Right cardiac atrium (tissue), 5 donors: ENCODE data around the gene LRRC32. TPM values are rescaled to one million over a fixed set of nuclear protein-coding genes. Genes with fewer than 3 reads are reported as not detected.

Experiments used
- ATAC-seq, 2 donors: fragments of 200-7000 bp; cut with Tn5 transposase; one replicate each; pipeline versions ENCODE4 v1.8.0 to v1.9.1; 2020; ENCODE audit warnings: moderate library complexity in 2 of 2, mild to moderate bottlenecking in 1 of 2
- DNase-seq, 3 donors: peaks; one replicate each; pipeline ENCODE4 v3.0.0-alpha.2; 2020
- H3K27ac ChIP-seq: one replicate; pipeline ENCODE4 v1.5.1; 2013; ENCODE audit warnings: mild to moderate bottlenecking, low read length, control low read depth, moderate library complexity
- H3K27me3 ChIP-seq: one replicate; pipeline ENCODE4 v1.6.1; 2013; ENCODE audit not compliant: control insufficient read depth, insufficient read depth
- H3K4me1 ChIP-seq: one replicate; pipeline ENCODE4 v1.6.1; 2013; ENCODE audit warnings: low read length; ENCODE audit not compliant: control insufficient read depth, insufficient read depth
- H3K4me3 ChIP-seq: one replicate; pipeline ENCODE4 v1.5.1; 2013; ENCODE audit warnings: low read length, control low read depth
- H3K9me3 ChIP-seq: one replicate; pipeline ENCODE4 v1.6.1; 2013; ENCODE audit warnings: low read length; ENCODE audit not compliant: control insufficient read depth
- WGBS: extraction: QIAGEN DNeasy Blood & Tissue Kit; methylation state at CpG from one replicate; pipeline ENCODE4 v1.1.7; 2013; 5-methylcytosine and 5-hydroxymethylcytosine counted together
- intact Hi-C, 4 donors: fragments of 100-400 bp; cut with DNase I; formaldehyde crosslinking; loops; one replicate each; pipeline versions ENCODE4 v1.11.0 to v1.14.0; 2022 to 2023
- polyA plus RNA-seq: library from polyadenylated mRNA; stranded (reverse); fragments of 200-250 nt; gene quantifications from one replicate; pipeline ENCODE4 v1.2.3, GENCODE V29; 2013
- total RNA-seq, 4 donors: library from RNA; stranded (reverse); fragmentation: NEBNext Ultra II Directional; extraction: Animal tissue kit (Norgen Biotek cat#: 25700); gene quantifications; one replicate each; pipeline ENCODE4 v1.2.1, GENCODE V29; 2021
- donor health status: healthy with polysubstance abuse.
- donor health status: DM: no; HTN: yes; CAD: no.
- donor health status: DM: no; HTN: no; CAD: no.
- donor health status: DM: no; HTN: yes; CAD: no; lungs with severe emphysema.
- donor health status: DM: yes; HTN: yes; CAD: no.

Gene LRRC32
- total and polyA plus RNA-seq, 5 donors = 27.7 to 72.1 (median 47.1) TPM

- Histone ChIP-seq H3K9me3 (no peaks in the 10 kb centered on the region), H3K4me3 (no peak overlapping the region), H3K27me3 (no peaks in the 10 kb centered on the region), H3K27ac (no peak overlapping the region), H3K4me1 (no peaks in the 10 kb centered on the region)
- intact Hi-C loops = no loop called here
- 80% methylated on average over 3 of the region's 3 CpGs for WGBS
- ATAC-seq = no peak
- no peak for DNase-seq
Observed at GRCh38 chr11:76699451-76700091, 29.0 kb upstream of the LRRC32 start.

GRCh38 chr11:76698321-76699043 is 27.9 kb upstream of the LRRC32 start:
- ATAC-seq = no peak
- intact Hi-C loops = no loop called here
- Histone ChIP-seq H3K9me3 (no peaks in the 10 kb centered on the region), H3K4me3 (no peak overlapping the region), H3K27me3 (no peaks in the 10 kb centered on the region), H3K4me1 (no peaks in the 10 kb centered on the region), H3K27ac (no peak overlapping the region)
- 78% methylated on average over 17 of the region's 17 CpGs for WGBS
- DNase-seq = no peak

- intact Hi-C loops = no loop called here
- Histone ChIP-seq H3K27me3 (no peaks in the 10 kb centered on the region), H3K4me3 (no peak overlapping the region), H3K9me3 (no peaks in the 10 kb centered on the region), H3K4me1 (no peaks in the 10 kb centered on the region), H3K27ac (no peak overlapping the region)
- DNase-seq (no peak), ATAC-seq (no peak)
- 95% methylated on average over 12 of the region's 12 CpGs for WGBS
Observed at GRCh38 chr11:76696756-76697155, 26.2 kb upstream of the LRRC32 start.

GRCh38 chr11:76695771-76696170 is 25.2 kb upstream of the LRRC32 start:
- no peak for DNase-seq
- Histone ChIP-seq H3K9me3 (no peaks in the 10 kb centered on the region), H3K27ac (no peak overlapping the region), H3K4me3 (no peak overlapping the region), H3K27me3 (no peaks in the 10 kb centered on the region), H3K4me1 (no peaks in the 10 kb centered on the region)
- no peak for ATAC-seq
- WGBS = 78% methylated on average over 6 of the region's 6 CpGs
- intact Hi-C loops = no loop called here

DNA sequence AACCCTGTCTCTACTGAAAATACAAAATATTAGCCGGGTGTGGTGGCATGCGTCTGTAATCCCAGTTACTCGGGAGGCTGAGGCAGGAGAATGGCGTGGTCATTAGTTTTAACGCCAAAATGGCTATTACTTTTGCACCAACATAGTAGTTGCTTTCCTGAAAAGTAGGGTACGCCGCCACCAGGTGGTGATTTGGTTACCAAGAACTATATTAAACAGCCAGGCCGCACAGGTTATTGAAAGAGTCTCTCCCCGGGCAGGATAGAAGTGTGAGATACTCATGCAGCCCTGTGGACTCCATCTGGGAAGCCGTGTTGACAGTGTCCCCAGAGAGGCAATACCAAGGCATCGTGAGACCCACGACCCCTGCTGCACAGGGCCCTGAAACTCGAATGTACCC is 24.6 kb upstream of the LRRC32 start:
- ATAC-seq (no peak), DNase-seq (no peak)
- intact Hi-C loops = no loop called here
- no peak overlapping the region for H3K4me3 ChIP-seq
- H3K27ac ChIP-seq = no peak overlapping the region
- 87% methylated on average over 13 of the region's 13 CpGs for WGBS
- no peaks in the 10 kb centered on the region for H3K4me1 ChIP-seq
- no peaks in the 10 kb centered on the region for H3K9me3 ChIP-seq
- no peaks in the 10 kb centered on the region for H3K27me3 ChIP-seq

DNA sequence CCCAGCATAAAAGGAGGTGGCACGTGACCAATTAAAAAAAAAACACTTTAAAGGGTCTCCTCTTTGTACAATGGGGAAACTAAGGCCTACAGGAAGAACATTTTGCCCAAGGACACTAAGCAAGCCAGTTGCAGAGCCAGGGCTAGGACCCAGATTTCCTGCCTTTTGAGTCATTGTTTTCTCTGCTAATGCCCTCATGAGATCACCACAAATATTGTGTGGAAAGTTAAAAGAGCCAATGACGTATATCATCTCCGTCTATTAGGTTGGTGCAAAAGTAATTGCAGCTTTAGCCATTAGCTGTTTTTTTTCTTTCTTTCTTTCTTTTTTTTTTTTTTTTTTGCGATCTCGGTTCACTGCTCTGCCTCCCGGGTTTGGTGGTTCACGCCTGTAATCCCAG is 24.1 kb upstream of the LRRC32 start:
- 67% methylated on average over 7 of the region's 7 CpGs for WGBS
- Histone ChIP-seq H3K4me3 (no peak overlapping the region), H3K4me1 (no peaks in the 10 kb centered on the region), H3K9me3 (no peaks in the 10 kb centered on the region), H3K27me3 (no peaks in the 10 kb centered on the region), H3K27ac (no peak overlapping the region)
- no peak for ATAC-seq
- intact Hi-C loops = no loop called here
- DNase-seq = no peak

DNA sequence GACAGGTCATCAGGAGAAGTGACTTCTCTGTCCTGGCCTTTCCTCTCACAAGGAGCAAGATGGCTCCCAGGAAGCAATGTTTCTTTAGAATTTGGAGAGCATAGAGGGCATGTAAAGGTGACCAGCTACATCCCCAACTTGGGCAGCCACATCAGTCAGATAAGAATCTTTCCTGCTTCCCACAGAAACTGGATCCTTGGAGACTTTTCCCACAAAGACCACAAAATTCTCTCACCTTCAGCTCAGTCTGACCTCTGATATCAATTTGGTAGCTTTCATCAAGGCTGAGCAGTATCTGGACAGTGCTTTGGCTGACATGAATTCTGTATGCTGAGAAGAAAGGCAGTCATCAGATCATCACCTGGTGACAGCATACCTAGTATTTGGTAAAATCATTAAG is 23.3 kb upstream of the LRRC32 start:
- H3K9me3 ChIP-seq = no peaks in the 10 kb centered on the region
- intact Hi-C loops = no loop called here
- H3K4me1 ChIP-seq = no peaks in the 10 kb centered on the region
- DNase-seq (no peak), ATAC-seq (no peak)
- no peak overlapping the region for H3K27ac ChIP-seq
- H3K27me3 ChIP-seq = no peaks in the 10 kb centered on the region
- no peak overlapping the region for H3K4me3 ChIP-seq

DNA sequence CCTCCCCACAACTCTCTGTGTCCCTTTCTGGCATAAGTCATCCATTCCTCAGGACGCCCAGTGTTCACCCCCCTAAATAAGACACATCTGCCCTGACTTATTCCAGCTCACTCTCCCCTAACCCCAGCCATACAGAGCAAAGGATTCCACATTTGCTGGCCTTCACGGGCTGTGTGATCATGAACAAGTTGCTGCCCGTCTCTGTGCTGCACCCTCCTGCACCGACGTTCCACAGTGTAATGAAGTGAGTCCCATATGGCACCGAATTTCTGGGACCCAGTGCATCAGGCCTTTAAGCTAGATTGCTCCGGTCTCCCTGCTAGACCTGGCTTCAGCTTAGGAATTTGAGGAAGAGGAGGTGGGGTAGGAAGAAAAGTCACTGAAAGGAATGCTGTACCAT is 22.4 kb upstream of the LRRC32 start:
- Histone ChIP-seq H3K27me3 (no peaks in the 10 kb centered on the region), H3K4me1 (no peaks in the 10 kb centered on the region), H3K27ac (no peak overlapping the region), H3K4me3 (no peak overlapping the region), H3K9me3 (no peaks in the 10 kb centered on the region)
- intact Hi-C loops = no loop called here
- WGBS = 88% methylated on average over 7 of the region's 7 CpGs
- DNase-seq (peak in 1 of 3 donors; percentile 1), ATAC-seq (no peak)

DNA sequence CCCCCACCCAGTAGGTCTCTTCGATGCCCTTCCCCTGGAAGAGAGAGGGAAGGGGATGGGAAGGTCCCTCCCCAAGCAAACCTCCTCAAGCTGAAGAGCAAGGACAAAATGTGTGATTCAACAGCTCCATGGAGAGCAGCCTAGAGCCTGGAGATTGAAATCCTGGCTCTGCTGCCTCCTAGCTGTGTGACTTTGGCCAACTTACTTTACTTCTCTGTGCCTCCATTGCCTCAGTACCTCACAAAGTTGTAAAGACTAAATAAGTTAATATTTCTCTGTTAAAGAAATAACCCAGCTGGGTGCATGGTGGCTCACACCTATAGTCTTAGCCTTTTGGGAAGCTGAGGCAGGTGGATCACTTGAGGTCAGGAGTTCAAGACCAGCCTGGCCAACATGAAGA is 21.1 kb upstream of the LRRC32 start:
- Histone ChIP-seq H3K9me3 (no peaks in the 10 kb centered on the region), H3K27me3 (no peaks in the 10 kb centered on the region), H3K27ac (no peak overlapping the region), H3K4me1 (no peaks in the 10 kb centered on the region), H3K4me3 (no peak overlapping the region)
- DNase-seq = no peak
- 89% methylated on average over 1 of the region's 1 CpG for WGBS
- intact Hi-C loops = no loop called here
- no peak for ATAC-seq

DNA sequence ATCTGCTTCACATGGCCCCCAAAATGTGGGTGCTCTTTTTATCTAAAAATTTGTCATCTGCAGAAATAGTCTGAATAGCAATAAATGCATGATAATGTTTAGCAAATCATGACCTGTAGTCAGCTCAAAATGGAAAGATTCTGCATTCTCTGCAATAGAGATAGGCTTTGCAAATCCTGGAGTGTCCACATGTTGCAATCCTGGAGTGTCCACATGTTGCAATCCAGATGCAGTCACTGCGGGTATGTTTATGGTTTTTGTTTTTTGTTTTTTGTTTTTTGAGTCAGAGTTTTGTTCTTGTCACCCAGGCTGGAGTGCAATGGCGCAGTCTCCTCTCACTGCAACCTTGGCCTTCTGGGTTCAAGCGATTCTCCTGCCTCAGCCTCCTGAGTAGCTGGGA is 20.2 kb upstream of the LRRC32 start:
- no peak for DNase-seq
- no peak overlapping the region for H3K27ac ChIP-seq
- WGBS = 92% methylated on average over 3 of the region's 3 CpGs
- no peaks in the 10 kb centered on the region for H3K27me3 ChIP-seq
- intact Hi-C loops = no loop called here
- no peaks in the 10 kb centered on the region for H3K4me1 ChIP-seq
- no peak overlapping the region for H3K4me3 ChIP-seq
- H3K9me3 ChIP-seq = no peaks in the 10 kb centered on the region
- ATAC-seq = no peak

DNA sequence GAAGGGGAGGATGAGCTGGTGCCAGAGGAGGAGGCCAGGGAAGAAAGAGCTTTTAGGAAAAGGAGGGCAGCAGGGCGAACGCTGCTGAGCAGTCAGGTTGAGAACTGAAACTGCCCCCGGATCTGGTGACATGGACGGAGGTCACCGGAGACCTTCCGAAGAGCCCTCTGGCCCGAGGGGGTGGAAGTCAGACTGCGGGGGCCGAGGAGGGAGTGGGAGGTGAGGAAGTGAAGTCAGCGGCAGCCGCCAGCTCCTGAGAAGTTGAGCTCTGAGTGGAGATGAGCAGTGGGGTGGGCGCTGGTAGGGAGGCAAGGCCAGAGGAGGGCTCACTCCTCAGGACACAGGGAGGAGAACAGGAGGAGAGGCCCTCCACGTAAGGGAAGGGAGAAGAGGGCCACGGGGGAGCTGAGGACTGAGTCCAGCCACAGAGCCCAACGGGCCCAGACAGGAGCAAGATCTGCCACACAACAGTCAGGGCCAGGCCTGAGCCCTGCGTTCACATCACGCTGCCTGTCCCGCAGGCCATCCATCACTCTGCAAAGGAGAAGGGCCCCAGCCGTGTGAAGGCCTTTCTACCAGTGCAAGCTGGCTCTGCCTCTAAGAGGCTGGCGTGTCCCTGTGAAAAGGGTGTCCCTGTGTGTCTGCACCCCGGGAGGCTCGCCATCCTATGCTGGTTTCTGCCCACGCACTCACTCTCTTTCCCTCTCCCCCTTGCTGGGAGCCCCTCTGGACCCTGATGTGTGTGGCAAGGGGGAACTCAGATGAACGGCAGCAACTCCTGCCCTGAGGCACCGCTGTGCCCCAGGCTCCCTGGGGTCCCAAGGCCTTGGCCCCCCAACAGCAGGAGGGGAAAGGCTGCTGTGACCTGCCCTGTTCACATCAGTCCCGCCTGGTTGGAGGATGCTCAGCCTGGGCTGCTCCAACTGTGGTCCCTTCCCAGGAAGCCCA is 19.0 kb upstream of the LRRC32 start:
- 68% methylated on average over 26 of the region's 26 CpGs for WGBS
- ATAC-seq (no peak), DNase-seq (no peak)
- intact Hi-C loops = loop anchor here in 2 of 4 donors (10.0 kb wide), 1 partner anchor 135 kb away; no protein-coding TSS in a partner anchor
- Histone ChIP-seq H3K27ac (no peak overlapping the region), H3K9me3 (no peaks in the 10 kb centered on the region), H3K4me3 (no peak overlapping the region), H3K4me1 (no peaks in the 10 kb centered on the region), H3K27me3 (no peaks in the 10 kb centered on the region)
